Erythroblast (primary cell): ENCODE data around the gene TBRG4.
"Not testable (repeated sequence)": the region's sequence is repeated elsewhere in the genome, so short reads cannot be mapped to it uniquely, and the experiment has no call there.

Experiments used
- DNase-seq, 2 experiments: peaks; one replicate each; lab custom pipeline; 2025; lab: John Stamatoyannopoulos, UW
- GATA1 ChIP-seq: IDR thresholded peaks from 2 replicates; pipeline ENCODE4 v1.6.1; 2011; ENCODE audit warnings: low read depth, mild to moderate bottlenecking, control low read depth, low read length, moderate library complexity
- POLR2A ChIP-seq: IDR thresholded peaks from 2 replicates; pipeline ENCODE4 v1.6.1; 2011; ENCODE audit warnings: mild to moderate bottlenecking, low read length

Gene TBRG4

DNA sequence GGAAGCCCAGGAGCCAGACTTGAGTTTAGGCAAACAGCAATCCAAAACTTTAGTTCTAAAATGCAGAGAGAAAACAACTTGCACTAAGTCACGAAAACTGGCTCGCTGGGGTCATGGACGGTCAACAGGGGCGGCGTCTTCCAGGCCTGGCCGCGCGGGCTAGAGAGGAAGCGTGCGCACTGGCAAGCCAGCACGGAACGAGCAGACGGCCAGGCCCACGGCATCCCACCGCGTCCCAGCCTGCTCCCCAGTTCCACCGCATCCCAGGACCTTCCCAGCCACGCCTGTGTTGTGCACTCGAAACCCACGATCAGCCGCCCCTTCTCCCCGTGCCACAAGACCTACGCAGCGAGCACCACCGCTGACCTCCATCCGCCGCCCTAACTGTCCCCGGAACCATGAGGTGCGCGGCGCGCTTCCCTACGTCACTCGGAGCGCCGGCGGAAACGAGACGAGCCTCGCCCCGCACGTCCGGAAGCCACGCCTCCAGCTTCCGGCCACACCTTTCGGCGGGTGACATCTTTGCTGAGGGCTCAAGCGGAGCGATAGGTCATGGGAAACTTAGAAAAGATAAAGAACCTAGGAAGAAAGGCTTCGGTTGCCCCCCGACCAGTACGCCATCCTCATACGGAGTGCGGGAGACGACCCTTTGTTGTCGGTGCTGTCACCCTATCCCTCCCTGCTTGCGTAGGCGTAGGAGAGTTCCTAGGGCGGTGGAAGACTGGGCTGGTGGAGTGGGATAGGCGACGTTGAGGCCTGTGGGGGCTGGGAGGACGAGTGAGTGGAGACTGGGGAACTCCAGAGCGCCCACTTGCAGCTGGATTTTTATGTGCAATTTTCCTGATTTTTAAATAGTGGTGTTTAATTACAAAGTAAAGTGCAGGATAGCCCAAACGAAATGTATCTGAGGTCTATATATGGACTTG, at the start of gene TBRG4:
Gene TBRG4 (minus strand): TSS at position 400 of the 926 bp plus-strand sequence. CDS start 2,460 bp downstream, outside the sequence.
- peak; percentile 99 for TF ChIP-seq POLR2A
- no peak for TF ChIP-seq GATA1
- peak; percentile 97 for DNase-seq

DNA sequence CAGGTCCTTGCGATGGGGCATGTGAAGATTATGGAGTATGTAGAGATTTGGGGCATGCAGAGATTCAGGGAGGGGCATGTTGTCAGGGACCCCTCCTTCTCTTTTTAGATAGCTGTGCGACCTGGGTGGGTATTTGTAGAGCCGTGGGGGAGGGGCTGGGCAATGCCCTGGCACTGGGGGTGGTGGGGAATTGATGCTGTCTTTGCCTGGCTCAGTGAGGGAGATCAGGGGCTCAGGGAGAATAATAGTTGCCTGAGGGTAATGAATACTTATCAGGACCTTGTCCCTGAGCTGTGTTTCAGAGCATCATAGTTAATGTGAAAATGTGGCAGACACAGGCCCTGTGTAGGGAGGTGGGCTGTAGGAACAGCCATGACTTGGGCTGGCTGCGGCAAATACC, 49.6 kb upstream of the TBRG4 start:
- TF ChIP-seq GATA1, result no peak
- TF ChIP-seq POLR2A, result no peak
- DNase-seq, result no peak

DNA sequence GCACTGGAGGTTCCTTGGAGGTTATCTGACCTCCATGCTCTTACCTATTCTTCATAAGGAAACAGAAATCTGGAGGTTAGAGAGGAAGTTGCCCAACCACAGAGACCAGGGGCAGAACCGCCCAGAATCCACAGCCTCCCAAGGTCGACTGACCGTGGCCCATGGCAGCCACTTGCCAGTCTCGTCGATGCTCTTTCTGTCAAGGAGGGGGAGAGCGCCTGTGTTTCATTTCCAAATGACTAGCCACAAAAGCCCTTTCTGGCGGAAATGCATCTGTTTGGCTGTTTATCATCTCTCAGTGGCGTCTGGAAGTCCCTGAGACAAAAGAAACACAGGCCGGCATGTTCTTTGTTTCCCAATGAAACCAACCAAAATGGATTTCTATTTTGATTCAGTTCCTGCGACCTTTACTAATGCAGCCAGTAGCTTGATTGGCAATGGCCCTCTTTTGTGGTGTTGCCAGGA, 49.0 kb upstream of the TBRG4 start:
- no peak for DNase-seq
- TF ChIP-seq POLR2A (no peak), GATA1 (no peak)

DNA sequence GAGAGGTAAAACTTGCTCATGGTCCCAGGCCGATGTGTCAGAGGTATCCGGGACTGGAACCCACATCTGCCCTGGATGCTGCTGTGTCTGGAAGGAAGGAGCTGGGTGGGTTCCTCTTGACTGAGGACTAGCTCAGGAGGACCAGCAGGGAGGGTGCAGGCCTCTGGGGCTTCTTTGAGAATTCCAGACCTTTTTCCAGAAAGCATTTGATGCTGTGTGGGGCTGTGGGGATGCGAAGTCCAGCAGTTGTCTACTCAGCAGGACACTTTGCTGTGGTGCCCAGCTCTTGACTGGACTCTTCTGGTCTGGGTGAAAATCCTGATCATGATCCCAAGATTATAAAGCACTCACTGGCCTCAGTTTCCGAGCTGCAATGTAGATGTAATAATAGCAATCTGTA, 47.8 kb upstream of the TBRG4 start:
- TF ChIP-seq GATA1 (no peak), POLR2A (no peak)
- DNase-seq, result no peak

DNA sequence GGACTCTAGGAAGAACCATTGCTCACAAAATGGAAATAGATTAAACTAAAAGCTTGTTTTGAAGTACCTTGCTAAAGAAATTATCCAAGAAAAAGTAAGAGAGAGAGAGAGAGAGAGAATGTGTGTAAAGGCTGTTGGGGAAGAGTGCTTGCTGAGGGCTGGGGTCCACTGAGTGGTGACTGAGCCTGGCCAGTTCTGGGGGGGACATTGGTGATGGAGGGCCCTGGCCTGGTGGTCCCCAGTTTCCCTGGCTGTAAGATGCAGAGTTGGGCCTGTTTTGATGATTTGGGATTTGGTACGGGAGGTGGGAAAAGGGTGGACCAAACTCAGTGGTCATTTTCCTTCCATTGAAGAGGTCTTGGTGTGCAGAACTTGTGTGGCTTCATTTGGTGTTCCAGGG, 47.0 kb upstream of the TBRG4 start:
- no peak for DNase-seq
- TF ChIP-seq GATA1 (no peak), POLR2A (no peak)

DNA sequence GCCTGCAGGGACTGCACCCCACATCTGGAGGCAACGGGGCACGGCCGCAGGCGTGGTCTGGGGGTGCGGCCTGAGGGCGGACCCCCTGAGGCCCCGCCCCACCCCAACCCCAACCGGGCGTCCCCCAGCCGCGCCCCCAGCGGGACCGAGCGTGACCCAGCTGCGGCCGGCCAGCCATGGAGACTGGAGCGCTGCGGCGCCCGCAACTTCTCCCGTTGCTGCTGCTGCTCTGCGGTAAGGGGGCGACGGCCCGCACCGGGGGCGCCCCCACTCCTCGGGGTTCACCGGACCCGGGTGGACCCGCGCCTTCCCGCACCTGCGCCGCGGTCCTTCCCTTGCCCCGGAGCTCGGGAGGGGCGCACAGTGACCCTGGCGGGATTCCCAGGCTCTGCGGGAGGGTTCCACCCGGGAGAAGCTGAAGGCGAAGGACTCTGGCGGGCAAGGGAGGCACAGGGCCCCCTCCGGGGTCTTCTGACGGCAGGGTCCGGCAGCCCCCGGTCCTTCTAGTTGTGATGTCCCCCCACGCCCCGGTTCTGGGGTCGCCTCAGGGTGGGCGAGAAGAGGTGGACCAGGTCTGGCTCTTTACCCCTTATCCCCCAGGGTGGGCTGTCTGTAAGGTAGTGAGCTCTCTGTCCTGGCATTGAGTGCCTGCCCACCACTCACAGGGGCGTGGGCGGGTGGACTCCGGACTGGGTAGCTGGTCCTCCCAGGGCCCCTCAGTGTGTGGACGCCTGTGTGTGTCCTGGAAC, 46.3 kb upstream of the TBRG4 start, which contains the start of gene RAMP3:
Gene RAMP3 (plus strand): TSS at position 139 of the 749 bp plus-strand sequence. CDS start 38 bp downstream, at position 177.
- no peak for TF ChIP-seq GATA1
- TF ChIP-seq POLR2A, result no peak
- no peak for DNase-seq

DNA sequence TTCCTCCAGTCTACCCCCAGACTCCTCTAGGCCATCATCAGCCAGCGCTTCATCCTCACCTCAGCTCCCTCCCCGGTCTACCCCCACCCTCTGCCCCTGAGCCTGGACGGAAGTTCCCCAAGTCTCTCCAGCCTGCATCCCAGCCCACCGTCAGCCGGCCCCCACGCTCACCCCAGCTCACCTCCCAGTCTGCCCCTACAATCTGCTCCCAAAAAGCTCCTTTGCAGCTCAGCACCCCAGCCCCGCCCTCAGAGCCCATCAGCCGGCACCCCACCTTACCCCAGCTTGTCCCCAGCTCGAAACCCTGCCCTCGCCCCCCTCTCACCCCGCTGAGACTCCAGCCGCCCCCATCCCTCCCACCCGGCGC, 45.8 kb upstream of the TBRG4 start:
- no peak for DNase-seq
- TF ChIP-seq GATA1 (no peak), POLR2A (no peak)

DNA sequence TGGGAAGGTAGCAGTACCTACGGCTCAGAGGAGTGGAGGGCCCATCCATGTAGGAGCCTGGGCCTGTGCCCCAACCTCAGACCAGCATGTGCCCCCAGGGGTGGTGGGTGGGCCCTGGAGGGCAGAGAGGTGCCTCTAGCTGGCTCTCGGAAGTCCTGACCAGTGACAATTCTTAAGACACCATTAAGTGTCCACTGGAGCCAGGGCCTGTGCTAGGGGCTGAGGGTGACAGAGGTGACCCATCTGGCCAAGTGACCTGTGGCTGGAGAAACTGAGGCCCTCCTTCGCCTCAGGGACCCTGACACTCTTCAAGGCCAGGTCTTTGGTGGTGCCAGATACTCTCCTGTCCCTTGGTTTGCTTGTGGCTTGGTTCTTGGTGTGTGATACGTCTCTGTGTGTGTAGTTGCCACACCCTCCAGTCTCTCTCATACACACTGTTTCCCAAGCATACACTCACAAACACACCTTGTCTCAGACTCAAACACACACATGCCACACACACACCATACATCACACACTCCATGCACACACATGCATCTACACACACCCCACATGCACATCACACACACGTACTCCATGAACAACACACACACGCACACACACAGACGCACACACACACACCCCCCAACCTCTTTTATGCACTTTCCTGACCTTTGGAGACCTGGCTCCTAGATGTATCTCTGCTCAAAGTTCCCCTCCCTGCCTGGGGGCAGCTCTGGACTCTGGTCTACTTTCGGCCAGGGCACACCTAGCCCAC, 45.2 kb upstream of the TBRG4 start:
- no peak for DNase-seq
- TF ChIP-seq POLR2A (no peak), GATA1 (no peak)

DNA sequence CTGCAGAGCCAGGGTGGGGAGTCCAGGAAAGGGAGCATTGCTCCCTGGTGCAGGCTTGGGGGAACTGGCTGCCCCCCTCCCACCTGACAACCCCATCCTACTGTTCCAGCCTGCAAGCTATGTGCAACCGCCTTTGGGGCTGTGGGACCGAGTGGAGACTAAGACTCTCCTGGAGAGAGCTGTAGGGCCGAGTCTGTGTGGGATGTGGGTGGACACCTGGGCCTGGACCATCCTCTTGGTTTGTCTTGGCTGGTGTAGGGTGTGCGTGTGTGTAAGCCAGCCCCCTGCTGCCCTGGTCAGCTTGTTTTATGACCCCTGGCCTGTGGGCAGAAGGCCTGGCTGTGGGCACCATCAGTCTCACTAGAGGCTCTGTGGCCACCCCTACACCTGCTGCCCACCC, 44.4 kb upstream of the TBRG4 start:
- DNase-seq, result no peak
- TF ChIP-seq POLR2A, result no peak
- TF ChIP-seq GATA1, result no peak

DNA sequence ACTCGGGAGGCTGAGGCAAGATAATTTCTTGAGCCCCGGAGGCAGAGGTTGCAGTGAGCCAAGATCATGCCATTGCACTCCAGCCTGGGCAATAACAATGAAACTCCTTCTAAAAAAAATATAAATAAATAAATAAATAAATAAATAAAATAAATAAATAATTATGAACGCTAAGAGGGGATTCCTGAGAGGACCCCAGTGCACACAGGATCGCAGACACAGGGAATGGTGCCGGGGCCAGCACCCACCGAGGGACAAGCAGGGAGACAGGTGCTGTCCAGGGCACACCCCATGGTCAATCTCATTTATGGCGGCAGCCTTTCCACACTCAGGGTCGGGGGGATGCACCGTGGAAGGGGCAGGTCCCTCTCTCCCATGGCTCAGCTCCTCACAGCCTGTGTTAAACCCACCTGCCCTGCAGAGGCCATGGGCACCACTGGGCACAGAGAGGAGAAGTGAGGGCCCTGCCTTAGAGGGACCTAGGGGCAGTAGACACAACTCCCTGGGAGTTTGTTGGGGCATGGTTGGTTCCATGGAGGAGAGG, 43.9 kb upstream of the TBRG4 start:
- no peak for TF ChIP-seq GATA1
- no peak for TF ChIP-seq POLR2A

DNA sequence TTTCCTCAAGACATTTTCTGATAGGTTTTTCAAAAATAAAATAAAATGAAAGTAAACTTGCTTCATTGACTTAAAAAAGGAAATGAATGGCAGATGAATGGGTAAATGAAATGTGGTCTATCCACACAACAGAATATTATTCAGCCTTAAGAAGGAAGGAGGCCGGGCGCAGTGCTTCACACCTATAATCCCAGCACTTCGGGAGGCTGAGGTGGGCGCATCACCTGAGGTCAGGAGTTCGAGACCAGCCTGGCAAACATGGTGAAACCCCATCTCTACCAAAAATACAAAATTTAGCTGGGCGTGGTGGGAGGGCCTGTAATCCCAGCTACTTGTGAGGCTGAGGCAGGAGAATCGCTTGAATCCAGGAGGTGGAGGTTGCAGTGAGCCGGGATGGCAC, 42.4 kb upstream of the TBRG4 start:
- DNase-seq, result not testable (repeated sequence)

More for the DNA sequence above, 43.9 kb upstream of the TBRG4 start:
- no peak for DNase-seq

DNA sequence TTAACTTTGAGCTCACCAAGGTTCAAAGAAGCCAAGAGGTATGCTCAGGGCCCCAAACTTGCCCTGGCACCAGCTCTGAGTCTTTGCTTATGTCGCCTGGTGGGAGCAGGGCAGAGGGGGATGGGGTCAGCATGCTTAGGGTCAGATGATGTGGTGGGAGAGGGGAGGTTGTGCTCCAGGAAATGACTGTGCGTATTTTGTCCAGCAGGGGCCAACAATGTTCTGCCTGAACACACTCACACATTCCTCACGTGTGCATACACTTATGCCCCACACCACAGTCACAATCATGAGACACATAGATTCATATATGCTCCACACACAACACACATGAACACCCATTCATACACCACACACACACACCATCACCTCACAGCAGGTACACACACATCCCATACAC, 41.7 kb upstream of the TBRG4 start:
- DNase-seq, result no peak
- no peak for TF ChIP-seq POLR2A
- no peak for TF ChIP-seq GATA1

DNA sequence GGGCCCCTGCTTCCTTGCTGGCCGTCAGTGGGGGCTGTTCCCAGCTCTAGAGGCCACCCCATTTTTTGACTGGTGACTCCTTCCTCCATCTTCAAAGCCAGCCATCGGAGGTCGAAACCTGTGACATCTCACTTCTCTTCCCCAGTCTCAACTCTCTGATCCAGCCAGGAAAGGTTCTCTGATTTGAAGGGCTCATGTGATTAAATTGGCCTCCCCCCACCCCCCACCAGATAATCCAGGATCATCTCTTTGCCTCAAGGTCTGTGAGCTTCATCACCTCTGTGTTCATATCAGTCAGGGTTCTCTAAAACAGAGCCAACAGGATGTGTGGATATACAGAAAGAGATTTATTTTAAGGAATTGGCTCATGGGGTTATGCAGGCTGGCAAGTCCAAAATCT, 40.5 kb upstream of the TBRG4 start:
- TF ChIP-seq GATA1, result no peak
- no peak for TF ChIP-seq POLR2A
- DNase-seq, result no peak
